GM19468 (cell line): ENCODE data around the gene NT5C2.
"Not testable (repeated sequence)": the region's sequence is repeated elsewhere in the genome, so short reads cannot be mapped to it uniquely, and the experiment has no call there.

Experiments
- ATAC-seq: cut with Tn5 transposase; IDR thresholded peaks from one replicate; pipeline ENCODE4 v1.9.1; 2021; ENCODE audit warnings: mild to moderate bottlenecking, moderate library complexity, moderate number of reproducible peaks; ENCODE audit not compliant: unreplicated experiment; ENCODE audit errors: extremely low read depth

NT5C2 gene

DNA sequence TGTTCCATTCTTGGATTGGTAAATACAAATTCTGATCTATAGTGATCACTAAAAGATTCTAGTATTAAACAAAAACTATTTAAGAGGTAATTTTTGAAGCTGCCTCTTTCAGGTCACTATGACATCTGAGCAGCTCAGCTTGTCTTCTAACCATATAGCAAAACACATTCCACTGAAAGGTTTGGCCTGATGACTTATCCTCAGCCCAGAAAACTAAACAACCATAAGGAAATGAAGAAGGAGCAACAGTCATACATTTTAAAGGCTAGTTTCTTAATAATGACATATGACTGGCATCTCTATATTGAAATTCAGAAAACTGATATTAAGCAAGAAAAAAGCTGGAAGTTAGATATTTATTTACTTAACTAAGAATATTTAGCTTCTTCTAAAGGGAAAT, 24.6 kb downstream of the NT5C2 start:
- ATAC-seq, result no peak

DNA sequence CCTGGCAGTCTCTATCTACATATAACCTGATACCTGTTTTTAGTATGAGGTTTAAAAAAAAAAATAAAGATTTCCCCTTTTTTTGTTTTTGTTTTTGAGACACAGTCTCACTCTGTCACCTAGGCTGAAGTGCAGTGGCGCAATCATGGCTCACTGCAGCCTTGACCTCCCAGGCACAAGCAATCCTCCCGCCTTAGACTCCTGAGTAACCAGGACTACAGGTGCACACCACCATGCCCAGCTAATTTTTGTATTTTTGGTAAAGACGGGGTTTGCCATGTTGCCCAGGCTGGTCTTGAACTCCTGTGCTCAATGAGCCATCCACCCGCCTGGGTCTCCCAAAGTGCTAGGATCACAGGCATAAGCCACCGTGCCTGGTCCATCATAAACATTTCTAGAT, 25.5 kb downstream of the NT5C2 start:
- ATAC-seq, result not testable (repeated sequence)

DNA sequence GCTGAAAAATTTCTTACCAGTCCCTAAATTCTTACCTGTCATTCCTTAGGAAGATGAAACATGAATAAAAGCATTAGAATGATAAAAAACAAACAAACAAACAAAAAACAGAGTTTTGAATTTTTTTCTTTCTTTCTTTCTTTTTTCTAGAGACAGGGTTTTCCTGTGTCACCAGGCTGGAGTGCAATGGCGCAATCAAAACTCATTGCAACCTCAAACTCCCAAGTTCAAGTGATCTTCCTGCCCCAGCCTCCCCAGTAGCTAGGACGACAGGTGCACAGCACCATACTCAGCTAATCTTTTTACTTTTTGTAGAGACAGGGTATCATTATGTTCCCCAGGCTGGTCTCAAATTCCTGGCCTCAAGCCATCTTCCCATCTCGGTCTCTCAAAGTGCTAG, 26.5 kb downstream of the NT5C2 start:
- no peak for ATAC-seq

DNA sequence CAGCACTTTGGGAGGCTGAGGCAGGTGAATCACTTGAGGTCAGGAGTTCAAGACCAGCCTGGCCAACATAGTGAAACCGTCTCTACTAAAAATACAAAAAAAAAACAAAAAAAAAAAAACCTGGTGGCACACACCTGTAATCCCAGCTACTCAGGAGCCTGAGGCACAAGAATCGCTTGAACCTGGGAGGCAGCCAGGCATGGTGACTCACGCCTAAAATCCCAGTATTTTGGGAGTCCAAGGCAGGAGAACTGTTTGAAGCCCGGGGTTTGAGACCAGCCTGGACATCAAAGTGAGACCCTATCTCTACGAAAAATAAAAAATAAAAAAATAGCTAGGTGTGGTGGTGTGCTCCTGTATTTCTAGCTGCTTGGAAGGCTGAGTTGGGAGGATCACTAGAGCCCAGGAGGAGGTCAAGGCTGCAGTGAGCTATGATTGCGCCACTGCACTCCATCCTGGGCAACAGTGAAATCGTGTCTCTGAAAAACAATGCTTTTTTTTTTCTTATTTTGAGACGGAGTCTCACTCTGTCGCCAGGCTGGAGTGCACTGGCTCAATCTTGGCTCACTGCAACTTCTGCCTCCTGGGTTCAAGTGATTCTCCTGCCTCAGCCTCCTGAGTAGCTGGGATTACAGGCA, 29.2 kb downstream of the NT5C2 start:
- not testable (repeated sequence) for ATAC-seq

DNA sequence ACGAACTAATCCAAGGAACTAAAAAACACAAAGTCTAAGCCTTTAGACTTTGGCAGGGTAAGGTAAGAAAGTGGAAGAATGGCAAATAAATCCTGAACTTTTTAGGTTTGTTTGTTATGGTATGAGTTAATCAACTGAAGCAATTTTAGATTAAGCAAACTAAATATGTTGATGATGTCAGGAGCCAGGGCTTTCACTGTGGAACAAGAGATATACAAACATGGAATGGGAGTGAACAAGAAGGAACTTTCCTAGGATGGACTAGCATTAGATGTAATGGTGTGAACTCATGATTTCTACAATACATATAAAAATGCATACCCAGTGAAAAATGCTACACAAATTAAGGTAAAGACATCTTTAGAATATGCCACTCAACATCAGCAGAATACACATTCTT, 35.8 kb downstream of the NT5C2 start:
- ATAC-seq, result no peak

DNA sequence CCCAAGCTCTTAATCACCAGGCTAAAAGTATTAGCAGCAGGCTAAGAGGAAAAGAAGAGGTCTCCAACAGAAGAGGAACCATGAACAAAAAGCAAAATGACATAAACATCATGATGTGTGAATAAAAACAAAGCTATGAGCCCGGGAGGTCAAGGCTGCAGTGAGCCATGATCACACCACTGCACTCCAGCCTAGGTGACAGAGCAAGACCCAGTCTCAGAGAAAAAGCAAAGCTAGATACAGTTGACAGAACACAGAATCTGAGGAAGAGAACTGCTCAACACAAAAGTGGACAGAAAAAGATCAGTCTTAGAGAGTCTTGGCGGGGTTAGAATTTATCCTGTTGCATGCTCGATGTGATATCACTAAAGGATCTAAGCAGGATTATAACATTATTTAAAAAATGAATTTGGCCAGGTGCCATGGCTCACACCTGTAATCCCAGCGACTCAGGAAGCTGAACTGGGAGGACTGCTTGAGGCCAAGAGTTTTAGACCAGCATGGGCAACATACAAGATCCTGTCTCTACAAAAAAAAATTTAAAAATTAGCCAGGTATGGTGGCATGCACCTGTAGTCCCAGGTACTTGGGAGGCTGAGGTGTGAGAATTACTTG, 37.5 kb downstream of the NT5C2 start:
- no peak for ATAC-seq

DNA sequence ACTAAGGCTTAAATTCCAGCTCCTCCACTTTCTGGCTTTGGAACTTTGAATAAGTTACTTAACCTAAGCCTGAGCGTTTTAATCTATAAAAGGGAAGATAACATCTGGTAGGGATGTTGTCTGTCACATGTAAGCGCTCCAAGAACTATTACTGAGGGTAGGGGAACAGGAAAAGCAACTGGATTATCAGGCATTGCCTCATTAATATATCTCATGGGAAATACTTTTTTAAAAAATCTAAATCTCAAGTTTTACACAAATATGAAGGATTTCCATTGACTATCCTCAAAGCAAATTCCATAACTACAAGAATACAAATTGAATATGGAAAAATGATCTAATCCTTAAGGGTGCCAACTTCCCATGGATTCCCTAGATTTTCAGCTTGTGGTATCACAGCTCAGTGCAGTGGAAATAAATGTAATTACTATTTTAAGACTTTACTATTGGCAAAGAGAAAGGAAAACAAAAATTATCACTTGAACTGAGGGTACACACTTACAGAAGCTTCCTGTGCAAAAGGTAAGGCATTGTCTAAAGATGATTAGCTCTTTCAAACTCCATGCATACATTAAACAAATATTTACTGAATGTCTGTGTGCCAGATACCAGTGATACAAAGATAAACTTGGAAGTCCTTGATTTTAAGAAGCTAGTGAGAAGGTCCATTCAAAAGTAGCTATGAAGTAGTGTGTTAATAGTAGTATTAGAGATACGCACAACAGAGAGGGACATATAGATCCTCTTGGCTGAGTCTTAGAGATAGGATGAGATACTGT, 38.4 kb downstream of the NT5C2 start:
- no peak for ATAC-seq

DNA sequence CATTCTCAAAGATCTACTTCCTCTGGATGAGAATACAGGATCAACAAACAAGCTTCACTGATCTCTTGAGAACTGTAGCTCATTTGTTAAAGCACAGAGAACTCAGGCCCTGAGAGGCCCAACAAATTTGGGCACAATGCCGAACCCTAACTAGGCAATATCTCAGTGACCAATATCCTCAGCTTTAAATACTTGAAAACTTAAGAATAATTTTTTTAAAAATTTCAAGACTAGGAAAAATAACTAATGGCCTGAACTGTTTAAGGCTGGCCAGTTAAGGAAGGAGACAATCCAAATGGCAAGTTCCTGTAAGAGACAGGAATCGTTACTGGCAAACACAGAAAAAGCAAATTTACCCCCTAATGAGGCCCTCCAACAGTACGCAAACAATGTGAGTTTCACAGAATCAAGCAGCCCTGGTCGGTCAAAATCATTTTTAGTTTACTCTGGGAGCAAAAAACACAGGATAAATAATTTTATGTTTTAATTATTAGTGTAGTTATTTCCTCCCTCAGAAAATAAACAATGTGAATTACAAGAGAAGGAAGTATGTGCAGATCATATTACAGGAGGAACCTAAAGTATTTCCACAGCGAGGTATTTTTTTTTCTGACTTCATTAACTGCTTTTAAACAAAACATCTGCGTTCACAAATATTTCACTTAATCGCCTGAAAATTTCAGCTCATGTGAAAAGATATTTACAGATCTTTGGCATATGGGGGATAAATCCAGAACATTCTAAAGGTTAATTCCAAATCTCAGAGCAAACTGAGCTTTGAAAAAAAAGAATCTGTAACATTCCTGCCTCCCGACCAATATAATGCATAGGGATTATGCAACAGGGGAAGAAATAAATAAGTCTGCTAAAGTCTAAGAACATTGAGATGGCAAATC, 39.5 kb downstream of the NT5C2 start:
- ATAC-seq, result no peak

DNA sequence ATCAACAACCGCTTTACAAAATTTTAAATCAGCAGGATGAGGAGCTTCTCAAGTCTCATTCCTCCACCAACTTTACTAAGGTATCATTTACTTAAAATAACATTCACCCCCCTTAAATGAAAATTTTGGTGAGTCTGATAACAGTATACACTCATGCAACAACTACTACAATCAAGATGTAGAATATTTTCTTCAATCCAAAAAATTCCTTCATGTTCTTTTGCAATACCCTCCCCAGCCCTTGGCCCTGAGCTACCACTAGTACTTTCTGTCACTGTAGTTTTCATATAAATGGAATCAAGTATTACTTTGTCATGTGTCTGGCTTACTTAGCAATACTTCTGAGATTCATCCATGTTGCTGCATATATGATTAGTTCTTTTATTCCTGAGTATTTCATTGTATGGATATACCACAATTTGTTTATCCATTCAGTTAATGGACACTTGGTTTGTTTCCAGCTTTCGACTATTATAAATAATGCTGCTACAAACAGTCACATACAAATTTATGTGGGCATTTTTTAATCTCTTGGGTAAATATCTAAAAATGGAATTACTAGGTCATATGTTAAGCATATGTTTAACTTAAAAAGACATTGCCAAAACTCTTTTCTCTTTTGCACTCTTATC, 43.0 kb downstream of the NT5C2 start:
- no peak for ATAC-seq

DNA sequence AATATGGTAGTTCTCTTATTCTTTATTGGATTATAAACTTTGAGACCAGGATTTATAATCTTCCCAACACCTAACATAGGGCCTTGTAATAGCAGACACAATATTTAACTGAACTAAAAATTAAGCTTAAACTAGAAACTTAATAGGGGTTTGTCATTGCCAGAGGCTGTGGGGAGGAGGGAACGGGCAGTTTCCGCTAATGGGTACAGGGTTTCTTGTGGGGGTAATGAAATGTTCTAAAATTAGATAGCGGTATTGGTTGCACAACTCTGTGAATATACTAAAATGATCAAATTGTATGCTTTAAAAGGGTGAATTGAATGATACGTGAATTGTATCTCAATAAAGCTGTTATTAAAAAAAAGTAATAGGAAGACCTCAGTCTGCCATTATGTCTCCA, 45.4 kb downstream of the NT5C2 start:
- no peak for ATAC-seq

DNA sequence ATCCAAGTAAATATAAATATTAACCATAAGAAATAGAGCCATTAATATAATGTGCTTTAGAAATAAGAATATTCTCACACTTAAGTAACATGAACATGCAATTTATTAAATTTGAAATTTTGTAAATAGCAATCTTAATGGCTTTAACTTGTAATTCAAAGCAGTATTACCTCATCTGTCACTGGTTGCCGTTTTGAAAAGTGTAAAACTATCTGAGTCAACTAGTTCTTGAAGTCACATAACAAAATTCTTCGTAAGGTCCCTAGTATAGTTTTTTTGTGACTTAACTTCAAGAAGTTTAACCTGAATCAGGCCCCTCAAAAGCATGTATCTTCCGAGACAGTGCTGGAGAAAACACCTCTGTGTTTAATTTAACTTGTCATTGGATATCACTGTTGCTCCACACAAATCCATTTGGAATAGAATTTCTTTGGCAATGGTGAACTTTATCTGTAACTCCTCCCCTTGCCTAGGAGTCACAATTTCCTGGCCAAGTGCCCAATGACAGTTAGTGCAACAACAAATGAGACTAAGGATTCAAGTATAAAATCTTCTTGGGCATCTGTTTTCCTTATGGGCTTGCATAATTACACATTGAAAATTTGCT, 47.1 kb downstream of the NT5C2 start:
- no peak for ATAC-seq

DNA sequence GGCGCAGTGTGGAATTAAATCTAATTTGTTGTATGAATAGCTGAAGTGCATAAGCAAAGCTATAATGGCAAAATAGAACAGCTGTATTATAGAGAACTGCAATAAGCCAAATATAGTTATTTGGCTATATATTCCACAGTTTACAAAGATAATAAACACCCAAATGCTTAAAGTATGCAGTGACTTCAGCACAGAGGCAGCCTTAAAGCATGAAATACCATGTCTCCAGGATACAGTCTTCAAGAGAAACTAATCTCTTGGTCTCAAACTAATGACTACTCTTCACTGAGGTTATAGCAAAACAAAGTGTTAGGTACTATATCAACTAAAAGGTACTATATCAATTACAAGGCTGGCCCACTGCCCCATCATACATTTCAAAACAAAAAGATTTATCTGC, 48.0 kb downstream of the NT5C2 start:
- no peak for ATAC-seq

DNA sequence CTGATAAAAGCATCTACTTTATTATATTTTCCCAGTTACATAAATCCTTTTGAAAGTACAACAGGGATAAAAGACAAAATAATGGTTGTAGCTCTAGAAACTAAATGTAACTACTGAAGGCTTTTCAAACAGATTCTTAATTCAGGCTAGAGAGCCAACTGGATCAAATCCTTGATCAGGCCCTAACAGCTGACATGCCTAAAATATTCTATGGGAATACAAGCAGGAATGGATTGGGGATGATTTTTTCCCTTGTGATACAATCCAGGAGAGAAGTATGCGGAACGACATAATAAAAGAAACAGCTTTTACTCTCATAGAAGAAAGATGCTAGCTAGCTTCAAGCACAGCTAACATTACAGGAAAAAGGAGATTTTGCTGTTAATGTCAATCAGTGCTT, 49.0 kb downstream of the NT5C2 start:
- ATAC-seq, result no peak

DNA sequence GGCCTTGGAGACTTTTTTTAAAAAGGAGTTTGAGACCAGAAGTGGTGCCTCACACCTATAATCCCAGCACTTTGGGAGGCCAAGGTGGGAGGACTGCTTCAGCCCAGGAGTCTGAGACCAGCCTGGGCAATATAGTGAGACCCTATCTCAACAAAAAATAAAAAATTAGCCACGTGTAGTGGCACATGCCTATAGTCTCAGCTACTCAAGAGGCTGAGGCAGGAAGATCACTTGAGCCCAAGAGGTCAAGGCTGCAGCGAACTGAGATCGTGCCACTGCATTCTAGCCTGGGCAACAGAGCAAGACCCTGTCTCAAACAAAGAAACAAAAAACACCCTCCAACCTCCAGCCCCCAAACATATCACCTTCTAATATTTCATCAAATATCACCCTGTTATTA, 49.4 kb downstream of the NT5C2 start:
- ATAC-seq, result not testable (repeated sequence)

DNA sequence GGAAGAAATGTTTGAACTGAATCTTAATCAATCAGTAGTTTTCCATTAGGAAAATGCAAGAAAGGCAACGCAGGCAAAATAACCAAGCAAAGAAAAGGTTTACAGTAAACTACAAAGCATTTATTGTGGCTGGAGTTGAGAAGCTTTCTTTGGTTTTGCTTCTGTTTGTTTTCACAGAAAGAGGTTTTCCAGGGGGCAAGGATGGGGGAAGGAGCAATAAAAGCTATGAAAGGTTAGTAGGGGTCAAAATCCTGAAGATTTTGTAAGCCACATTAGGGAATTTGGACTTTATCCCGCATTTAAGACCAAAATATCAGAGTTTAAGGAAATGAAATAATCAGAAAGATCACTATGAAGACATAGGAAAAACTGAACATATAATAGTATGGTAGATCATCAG, 51.1 kb downstream of the NT5C2 start:
- no peak for ATAC-seq

DNA sequence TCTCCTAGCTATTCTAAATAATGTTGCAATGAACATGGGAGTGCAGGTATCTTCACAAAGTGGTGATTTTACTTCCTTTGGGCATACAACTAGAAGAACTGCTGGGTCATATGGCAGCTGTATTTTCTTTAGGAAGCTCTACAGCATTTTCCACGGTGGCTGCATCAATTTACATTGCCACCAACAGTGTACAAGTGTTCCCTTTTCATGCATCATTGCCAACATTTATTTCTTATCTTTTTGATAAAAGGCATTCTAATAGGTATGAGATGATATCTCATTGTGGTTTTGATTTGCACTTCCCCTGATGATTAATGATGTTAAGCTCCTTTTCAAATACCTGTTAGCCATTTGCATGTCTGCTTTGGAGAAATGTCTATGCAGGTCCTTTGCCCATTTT, 52.6 kb downstream of the NT5C2 start:
- ATAC-seq, result no peak

DNA sequence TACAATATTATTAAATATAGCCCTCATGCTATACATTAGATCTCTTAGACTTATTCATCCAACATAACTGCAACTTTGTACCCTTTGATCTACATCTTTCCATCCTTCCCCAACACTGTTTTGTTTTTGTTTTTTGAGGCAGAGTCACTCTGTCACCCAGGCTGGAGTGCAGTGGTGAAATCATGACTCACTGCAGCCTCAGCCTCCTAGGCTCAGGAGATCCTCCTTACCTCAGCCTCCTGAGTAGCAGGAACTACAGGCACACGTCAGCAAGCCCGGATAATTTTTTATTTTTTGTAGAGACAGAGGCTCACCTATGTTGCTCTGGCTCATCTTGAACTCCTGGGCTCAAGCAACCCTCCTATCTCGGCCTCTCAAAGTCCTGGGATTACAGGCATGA, 53.3 kb downstream of the NT5C2 start:
- ATAC-seq, result no peak

DNA sequence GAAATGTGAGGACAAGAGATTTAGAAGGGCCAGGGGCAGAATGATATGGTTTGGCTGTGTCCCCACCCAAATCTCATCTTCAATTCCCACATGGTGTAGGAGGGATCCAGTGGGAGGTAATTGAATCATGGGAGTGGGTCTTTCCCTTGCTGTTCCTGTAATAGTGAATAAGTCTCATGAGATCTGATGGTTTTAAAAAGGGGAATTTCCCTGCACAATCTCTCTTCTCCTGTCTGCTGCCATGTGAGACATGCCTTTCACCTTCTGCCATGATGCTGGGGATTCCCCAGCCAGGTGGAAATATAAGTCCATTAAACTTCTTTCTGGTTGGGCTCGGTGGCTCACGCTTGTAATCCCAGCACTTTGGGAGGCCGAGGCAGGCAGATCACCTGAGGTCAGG, 57.9 kb downstream of the NT5C2 start:
- not testable (repeated sequence) for ATAC-seq

DNA sequence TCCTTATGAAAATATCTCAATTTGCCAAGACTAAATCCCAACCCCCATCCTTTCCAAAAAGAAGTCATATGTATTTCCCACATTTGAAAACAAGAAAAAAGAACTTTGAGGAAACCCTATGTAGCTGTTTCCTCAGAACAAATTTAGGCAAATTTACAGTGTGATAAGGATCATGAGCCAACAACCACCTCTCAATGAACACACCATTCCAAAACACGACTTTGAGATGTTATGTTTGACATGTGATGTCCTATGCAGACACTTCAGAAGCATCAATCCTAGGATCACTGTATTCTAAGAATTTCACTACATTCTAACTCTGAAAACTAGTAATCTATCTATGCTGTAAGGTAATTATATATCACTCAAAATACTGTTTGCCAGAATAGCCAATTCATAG, 62.2 kb downstream of the NT5C2 start:
- no peak for ATAC-seq

DNA sequence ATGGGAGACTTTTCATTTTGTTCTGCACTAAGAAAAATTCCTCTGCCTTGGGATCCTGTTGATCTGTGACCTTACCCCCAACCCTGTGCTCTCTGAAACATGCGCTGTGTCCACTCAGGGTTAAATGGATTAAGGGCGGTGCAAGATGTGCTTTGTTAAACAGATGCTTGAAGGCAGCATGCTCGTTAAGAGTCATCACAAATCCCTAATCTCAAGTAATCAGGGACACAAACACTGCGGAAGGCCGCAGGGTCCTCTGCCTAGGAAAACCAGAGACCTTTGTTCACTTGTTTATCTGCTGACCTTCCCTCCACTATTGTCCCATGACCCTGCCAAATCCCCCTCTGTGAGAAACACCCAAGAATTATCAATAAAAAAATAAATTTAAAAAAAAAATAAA, 62.9 kb downstream of the NT5C2 start:
- ATAC-seq, result not testable (repeated sequence)
